OCI-LY1 (cell line): ENCODE results near the gene OTOR.

Experiments used
- H2AFZ ChIP-seq: fragments of 200-600 bp; sonication (generic), shearing (Covaris generic); 2 replicates; pipeline ENCODE4 v1.6.0; 2014; ENCODE audit warnings: antibody characterized with exemption, mild to moderate bottlenecking, low read length
- H3F3A ChIP-seq: fragments of 200-600 bp; sonication (generic), shearing (Covaris generic); 2 replicates; pipeline ENCODE4 v1.6.0; 2014; ENCODE audit warnings: mild to moderate bottlenecking, antibody characterized with exemption, low read length, moderate library complexity; ENCODE audit not compliant: insufficient read depth
- H3K27ac ChIP-seq: fragments of 200-600 bp; sonication (generic); 2 replicates; pipeline ENCODE4 v1.5.1; 2014; ENCODE audit warnings: low read length, mixed run types, mild to moderate bottlenecking, low read depth; ENCODE audit not compliant: poor library complexity, severe bottlenecking
- H3K27me3 ChIP-seq: fragments of 200-600 bp; sonication (generic); 2 replicates; pipeline ENCODE4 v1.6.0; 2014; ENCODE audit warnings: antibody characterized with exemption, mild to moderate bottlenecking, low read length, moderate library complexity; ENCODE audit not compliant: insufficient read depth
- H3K36me3 ChIP-seq: fragments of 200-600 bp; sonication (generic); 2 replicates; pipeline ENCODE4 v1.6.1; 2014; ENCODE audit warnings: mild to moderate bottlenecking, antibody characterized with exemption, low read length, moderate library complexity, mixed read lengths; ENCODE audit not compliant: insufficient read depth
- H3K4me1 ChIP-seq: fragments of 200-600 bp; sonication (generic); 2 replicates; pipeline ENCODE4 v1.5.1; 2014; ENCODE audit warnings: mild to moderate bottlenecking, low read length, moderate library complexity; ENCODE audit not compliant: insufficient read depth, severe bottlenecking
- H3K4me2 ChIP-seq: fragments of 200-600 bp; sonication (generic), shearing (Covaris generic); 2 replicates; pipeline ENCODE4 v1.6.1; 2014; ENCODE audit warnings: low read length
- H3K4me3 ChIP-seq: fragments of 200-600 bp; sonication (generic); 2 replicates; pipeline ENCODE4 v1.5.1; 2014; ENCODE audit warnings: low read length, low read depth, mild to moderate bottlenecking, mixed read lengths; ENCODE audit not compliant: poor library complexity, severe bottlenecking
- H3K79me2 ChIP-seq: fragments of 200-600 bp; shearing (Covaris generic); 2 replicates; pipeline ENCODE4 v1.6.1; 2016; ENCODE audit warnings: mixed run types, low read length, mixed read lengths; ENCODE audit not compliant: insufficient read depth
- H3K9ac ChIP-seq: fragments of 200-600 bp; sonication (generic), shearing (Covaris generic); 2 replicates; pipeline ENCODE4 v1.6.1; 2014; ENCODE audit warnings: mild to moderate bottlenecking, low read length, mixed read lengths
- H3K9me2 ChIP-seq: fragments of 200-600 bp; sonication (generic), shearing (Covaris generic); 2 replicates; pipeline ENCODE4 v1.6.1; 2014; ENCODE audit warnings: low read depth, mild to moderate bottlenecking, low read length, mixed read lengths
- H3K9me3 ChIP-seq: fragments of 200-600 bp; shearing (Covaris generic); 2 replicates; pipeline ENCODE4 v1.6.1; 2014; ENCODE audit warnings: low read length, mixed read lengths
- H4K20me1 ChIP-seq: fragments of 200-600 bp; sonication (generic), shearing (Covaris generic); 2 replicates; pipeline ENCODE4 v1.6.0; 2016; ENCODE audit warnings: mild to moderate bottlenecking, low read length; ENCODE audit not compliant: insufficient read depth
- EZH2 ChIP-seq: fragments of 200-600 bp; sonication (generic), shearing (Covaris generic); IDR thresholded peaks from 2 replicates; pipeline ENCODE4 v1.8.0; 2017; ENCODE audit warnings: borderline replicate concordance, mixed run types, mild to moderate bottlenecking, antibody characterized with exemption, low read length, moderate library complexity, mixed read lengths
- TF ChIP-seq, protein P1 (sequence below): fragments of 200-600 bp; sonication (generic), shearing (Covaris generic); IDR thresholded peaks from 2 replicates; pipeline ENCODE4 v1.5.1; 2017; ENCODE audit warnings: mild to moderate bottlenecking, antibody characterized with exemption, low read length, moderate library complexity, mixed read lengths

Gene OTOR

GRCh38 chr20:16749573-16749972 is 1.4 kb downstream of the OTOR start:
- TF ChIP-seq, protein P1, sequence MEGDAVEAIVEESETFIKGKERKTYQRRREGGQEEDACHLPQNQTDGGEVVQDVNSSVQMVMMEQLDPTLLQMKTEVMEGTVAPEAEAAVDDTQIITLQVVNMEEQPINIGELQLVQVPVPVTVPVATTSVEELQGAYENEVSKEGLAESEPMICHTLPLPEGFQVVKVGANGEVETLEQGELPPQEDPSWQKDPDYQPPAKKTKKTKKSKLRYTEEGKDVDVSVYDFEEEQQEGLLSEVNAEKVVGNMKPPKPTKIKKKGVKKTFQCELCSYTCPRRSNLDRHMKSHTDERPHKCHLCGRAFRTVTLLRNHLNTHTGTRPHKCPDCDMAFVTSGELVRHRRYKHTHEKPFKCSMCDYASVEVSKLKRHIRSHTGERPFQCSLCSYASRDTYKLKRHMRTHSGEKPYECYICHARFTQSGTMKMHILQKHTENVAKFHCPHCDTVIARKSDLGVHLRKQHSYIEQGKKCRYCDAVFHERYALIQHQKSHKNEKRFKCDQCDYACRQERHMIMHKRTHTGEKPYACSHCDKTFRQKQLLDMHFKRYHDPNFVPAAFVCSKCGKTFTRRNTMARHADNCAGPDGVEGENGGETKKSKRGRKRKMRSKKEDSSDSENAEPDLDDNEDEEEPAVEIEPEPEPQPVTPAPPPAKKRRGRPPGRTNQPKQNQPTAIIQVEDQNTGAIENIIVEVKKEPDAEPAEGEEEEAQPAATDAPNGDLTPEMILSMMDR, result no peak
- no peak for TF ChIP-seq EZH2
- Histone ChIP-seq H3K9me2 (no peaks in the 10 kb centered on the region), H3K4me3 (no peak overlapping the region), H3F3A (no peaks in the 10 kb centered on the region), H2AFZ (no peak overlapping the region), H3K9me3 (no peaks in the 10 kb centered on the region), H3K4me2 (no peak overlapping the region), H3K4me1 (no peaks in the 10 kb centered on the region), H3K79me2 (no peaks in the 10 kb centered on the region), H3K36me3 (no peaks in the 10 kb centered on the region), H3K27ac (no peak overlapping the region), H4K20me1 (no peaks in the 10 kb centered on the region), H3K9ac (no peak overlapping the region), H3K27me3 (no peaks in the 10 kb centered on the region)

DNA sequence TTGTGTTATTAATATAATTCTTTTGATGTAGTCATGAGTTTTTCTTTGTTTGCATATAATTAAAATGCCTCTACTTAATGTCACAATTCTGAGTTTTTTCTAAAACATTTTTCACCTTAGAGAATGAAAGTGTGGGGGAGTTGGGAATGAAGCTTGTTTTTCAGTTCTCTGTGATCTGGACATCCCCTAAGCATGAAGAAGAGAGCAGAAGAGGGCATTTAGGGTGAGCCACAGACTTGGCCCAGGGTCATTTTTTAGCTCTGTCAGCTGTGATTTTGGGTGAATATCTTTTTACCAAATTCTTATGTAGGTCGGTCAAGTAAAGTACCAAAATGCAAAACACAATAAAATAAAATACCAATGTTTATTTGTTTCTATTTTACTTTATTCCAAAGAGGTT is 3.9 kb downstream of the OTOR start:
- TF ChIP-seq, protein P1, result no peak
- no peak for TF ChIP-seq EZH2
- Histone ChIP-seq H3K9ac (no peak overlapping the region), H3K9me3 (no peaks in the 10 kb centered on the region), H3K9me2 (no peaks in the 10 kb centered on the region), H3F3A (no peaks in the 10 kb centered on the region), H2AFZ (no peak overlapping the region), H3K36me3 (no peaks in the 10 kb centered on the region), H4K20me1 (no peaks in the 10 kb centered on the region), H3K4me2 (no peak overlapping the region), H3K4me1 (no peaks in the 10 kb centered on the region), H3K79me2 (no peaks in the 10 kb centered on the region), H3K27ac (no peak overlapping the region), H3K27me3 (no peaks in the 10 kb centered on the region), H3K4me3 (no peak overlapping the region)

DNA sequence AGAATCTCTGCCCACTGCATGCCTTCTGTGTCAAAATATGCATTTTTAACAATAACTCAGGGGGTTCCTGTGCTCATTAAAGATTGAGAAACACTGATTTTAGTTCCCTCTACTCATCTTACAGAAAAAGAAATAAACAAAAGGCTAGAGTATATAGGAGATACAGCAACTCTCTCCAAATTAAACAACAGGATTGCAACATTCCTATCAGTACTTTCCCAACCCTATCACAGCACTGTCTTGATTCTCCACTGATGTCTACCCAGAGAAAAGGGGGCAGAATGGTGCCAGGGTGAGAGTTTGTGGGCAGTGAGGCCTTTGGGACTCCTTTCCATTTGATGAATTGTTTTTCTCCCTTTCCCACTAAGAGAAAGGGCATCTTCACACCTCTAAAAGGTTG is 4.7 kb downstream of the OTOR start:
- H3K9me2 ChIP-seq, result no peaks in the 10 kb centered on the region
- no peaks in the 10 kb centered on the region for H3K9me3 ChIP-seq
- no peak overlapping the region for H3K9ac ChIP-seq
- no peak overlapping the region for H3K4me3 ChIP-seq
- H3K79me2 ChIP-seq, result no peaks in the 10 kb centered on the region
- H3K27me3 ChIP-seq, result no peaks in the 10 kb centered on the region
- no peak overlapping the region for H3K4me2 ChIP-seq
- H4K20me1 ChIP-seq, result no peaks in the 10 kb centered on the region
- H3K36me3 ChIP-seq, result no peaks in the 10 kb centered on the region
- no peak overlapping the region for H2AFZ ChIP-seq
- H3K4me1 ChIP-seq, result no peaks in the 10 kb centered on the region
- TF ChIP-seq, protein P1, result no peak
- no peak for TF ChIP-seq EZH2
- no peak overlapping the region for H3K27ac ChIP-seq
- no peaks in the 10 kb centered on the region for H3F3A ChIP-seq
